ENCODE results near the gene PRR12. TPM values are rescaled to one million over a fixed set of nuclear protein-coding genes. Genes with fewer than 3 reads are reported as not detected.
A peak's percentile ranks its signal among the peaks of the same experiment; 100 is the strongest.

The PRR12 gene
- total RNA-seq, 1 experiment from 2014 or later: 40.4 TPM

DNA sequence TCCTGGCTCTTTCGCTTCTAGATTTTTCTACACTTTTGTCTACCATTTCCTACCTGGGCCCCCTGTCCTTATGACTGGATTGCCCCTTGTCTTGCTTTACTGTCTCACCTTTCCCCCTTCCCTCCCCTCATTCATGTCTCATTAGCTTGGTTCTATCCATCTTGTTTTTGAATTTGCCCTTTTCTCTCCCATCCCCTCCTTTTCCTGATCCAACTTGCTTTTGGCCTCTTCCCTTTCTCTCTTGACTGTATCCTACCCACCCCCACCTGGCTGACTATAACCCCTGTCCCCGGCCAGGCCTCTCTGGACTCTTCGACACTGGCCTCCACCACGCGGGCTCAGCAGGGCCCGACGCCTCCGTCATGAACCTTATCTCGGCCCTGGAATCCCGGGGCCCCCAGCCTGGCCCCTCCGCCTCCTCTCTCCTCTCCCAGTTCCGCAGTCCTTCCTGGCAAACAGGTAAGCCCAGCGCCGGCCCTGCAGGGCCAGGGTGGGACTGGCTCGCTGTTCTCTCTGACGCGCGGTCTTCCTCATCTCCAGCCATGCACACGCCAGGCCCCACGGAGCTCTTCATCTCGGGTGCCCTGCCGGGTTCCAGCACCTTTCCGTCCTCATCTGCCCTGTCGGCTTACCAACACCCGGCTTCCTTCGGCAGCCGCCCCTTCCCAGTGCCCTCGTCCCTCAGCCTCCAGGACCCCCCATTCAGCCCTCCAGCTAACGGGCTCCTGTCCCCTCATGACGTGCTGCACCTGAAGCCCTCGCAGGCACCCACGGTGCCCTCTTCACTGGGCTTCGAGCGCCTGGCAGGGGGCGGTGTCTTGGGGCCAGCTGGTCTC is 3.4 kb downstream of the PRR12 start:
- intact Hi-C loops (cut with micrococcal nuclease; ENCODE audit: unreplicated experiment): no loop called here
- TF ChIP-seq, protein P1, sequence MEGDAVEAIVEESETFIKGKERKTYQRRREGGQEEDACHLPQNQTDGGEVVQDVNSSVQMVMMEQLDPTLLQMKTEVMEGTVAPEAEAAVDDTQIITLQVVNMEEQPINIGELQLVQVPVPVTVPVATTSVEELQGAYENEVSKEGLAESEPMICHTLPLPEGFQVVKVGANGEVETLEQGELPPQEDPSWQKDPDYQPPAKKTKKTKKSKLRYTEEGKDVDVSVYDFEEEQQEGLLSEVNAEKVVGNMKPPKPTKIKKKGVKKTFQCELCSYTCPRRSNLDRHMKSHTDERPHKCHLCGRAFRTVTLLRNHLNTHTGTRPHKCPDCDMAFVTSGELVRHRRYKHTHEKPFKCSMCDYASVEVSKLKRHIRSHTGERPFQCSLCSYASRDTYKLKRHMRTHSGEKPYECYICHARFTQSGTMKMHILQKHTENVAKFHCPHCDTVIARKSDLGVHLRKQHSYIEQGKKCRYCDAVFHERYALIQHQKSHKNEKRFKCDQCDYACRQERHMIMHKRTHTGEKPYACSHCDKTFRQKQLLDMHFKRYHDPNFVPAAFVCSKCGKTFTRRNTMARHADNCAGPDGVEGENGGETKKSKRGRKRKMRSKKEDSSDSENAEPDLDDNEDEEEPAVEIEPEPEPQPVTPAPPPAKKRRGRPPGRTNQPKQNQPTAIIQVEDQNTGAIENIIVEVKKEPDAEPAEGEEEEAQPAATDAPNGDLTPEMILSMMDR (conservative IDR thresholded peaks at IDR 0.05): no peak
- no peak for TF ChIP-seq EZH2 (IDR thresholded peaks at IDR 0.05; ENCODE audit: low read depth)
- POLR2A ChIA-PET (ENCODE audit: unreplicated experiment): interaction anchor here (0.5 to 0.6 kb wide), 2 partner anchors 73 to 396 kb away, joined by 5 to 9 read pairs; no protein-coding TSS in a partner anchor
- Histone ChIP-seq H3F3A (ENCODE audit: insufficient read depth, low read depth) (peaks cover 29% of the 10 kb centered on the region), H3K36me3 (ENCODE audit: low read depth) (0 out of 2 replicates have a peak, but pooled peaks cover 4% of the 10 kb centered on the region), H3K9me3 (ENCODE audit: insufficient read depth, low read depth) (no peaks in the 10 kb centered on the region), H3K4me1 (replicated peaks; ENCODE audit: insufficient read depth) (peaks cover 9% of the 10 kb centered on the region; the same call in 1 of the 2 replicates), H3K27me3 (ENCODE audit: insufficient read depth, low read depth) (no peaks in the 10 kb centered on the region), H3K4me2 (peak overlapping the region; percentile 95), H3K27ac (no peak overlapping the region), H3K4me3 (no peak overlapping the region), H4K20me1 (ENCODE audit: insufficient read depth) (peaks cover 29% of the 10 kb centered on the region), H3K9me2 (ENCODE audit: insufficient read depth) (no peaks in the 10 kb centered on the region), H2AFZ (no peak overlapping the region), H3K79me2 (ENCODE audit: low read depth) (peaks cover 53% of the 10 kb centered on the region)
- CTCF ChIA-PET: no interaction called here
- no TSS peak for BruUV-seq (replicated peaks)
- DNase-seq: peak in 1 of 2 experiments; percentile 21

DNA sequence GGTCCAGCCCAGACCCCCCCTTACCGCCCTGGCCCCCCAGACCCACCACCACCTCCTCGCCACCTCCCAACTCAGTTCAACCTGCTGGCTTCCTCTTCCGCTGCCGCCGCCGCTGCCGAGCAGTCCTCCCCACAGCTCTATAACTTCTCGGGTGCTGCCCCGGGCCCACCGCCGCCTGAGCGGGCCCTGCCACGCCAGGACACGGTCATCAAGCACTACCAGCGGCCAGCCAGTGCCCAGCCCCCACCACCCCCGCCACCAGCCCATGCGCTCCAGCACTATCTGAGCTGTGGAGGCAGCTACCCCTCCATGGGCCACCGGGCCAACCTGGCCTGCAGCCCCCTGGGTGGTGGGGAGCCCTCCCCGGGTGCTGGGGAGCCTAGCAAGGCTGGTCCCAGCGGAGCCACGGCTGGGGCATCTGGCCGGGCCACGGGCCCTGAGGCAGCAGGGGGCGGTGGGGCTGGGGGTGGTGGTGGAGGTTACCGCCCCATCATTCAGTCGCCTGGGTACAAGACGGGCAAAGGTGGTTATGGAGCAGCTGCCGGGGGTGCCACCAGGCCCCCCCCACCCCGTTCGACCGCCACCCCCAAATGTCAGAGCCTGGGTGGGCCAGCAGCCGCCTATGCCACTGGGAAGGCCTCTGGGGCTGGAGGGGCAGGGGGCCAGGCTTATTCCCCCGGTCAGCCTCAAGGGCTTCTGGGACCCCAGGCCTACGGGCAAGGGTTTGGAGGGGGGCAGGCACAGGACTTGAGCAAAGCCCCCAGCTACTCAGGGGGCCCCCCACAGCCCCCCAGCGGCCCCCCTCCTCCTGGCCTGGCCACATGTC is 4.2 kb downstream of the PRR12 start:
- peaks cover 26% of the 10 kb centered on the region; the same call in 1 of the 2 replicates for H3F3A ChIP-seq (ENCODE audit: insufficient read depth, low read depth)
- peaks cover 35% of the 10 kb centered on the region for H4K20me1 ChIP-seq (ENCODE audit: insufficient read depth)
- H3K9me3 ChIP-seq (ENCODE audit: insufficient read depth, low read depth): no peaks in the 10 kb centered on the region
- BruUV-seq (replicated peaks): no TSS peak
- ChIA-PET POLR2A (ENCODE audit: unreplicated experiment) (no interaction called here), CTCF (no interaction called here)
- H2AFZ ChIP-seq: no peak overlapping the region
- 0 out of 2 replicates have a peak, but pooled peaks cover 10% of the 10 kb centered on the region for H3K36me3 ChIP-seq (ENCODE audit: low read depth)
- H3K4me3 ChIP-seq: no peak overlapping the region
- H3K4me2 ChIP-seq: no peak overlapping the region
- no peaks in the 10 kb centered on the region for H3K9me2 ChIP-seq (ENCODE audit: insufficient read depth)
- peak in 1 of 2 experiments; percentile 18 for DNase-seq
- H3K27me3 ChIP-seq (ENCODE audit: insufficient read depth, low read depth): no peaks in the 10 kb centered on the region
- peaks cover 53% of the 10 kb centered on the region for H3K79me2 ChIP-seq (ENCODE audit: low read depth)
- H3K27ac ChIP-seq: no peak overlapping the region
- peaks cover 6% of the 10 kb centered on the region; the same call in 1 of the 2 replicates for H3K4me1 ChIP-seq (replicated peaks; ENCODE audit: insufficient read depth)
- TF ChIP-seq EZH2 (IDR thresholded peaks at IDR 0.05; ENCODE audit: low read depth): no peak
- TF ChIP-seq, protein P1 (conservative IDR thresholded peaks at IDR 0.05): no peak
- intact Hi-C loops (cut with micrococcal nuclease; ENCODE audit: unreplicated experiment): no loop called here

DNA sequence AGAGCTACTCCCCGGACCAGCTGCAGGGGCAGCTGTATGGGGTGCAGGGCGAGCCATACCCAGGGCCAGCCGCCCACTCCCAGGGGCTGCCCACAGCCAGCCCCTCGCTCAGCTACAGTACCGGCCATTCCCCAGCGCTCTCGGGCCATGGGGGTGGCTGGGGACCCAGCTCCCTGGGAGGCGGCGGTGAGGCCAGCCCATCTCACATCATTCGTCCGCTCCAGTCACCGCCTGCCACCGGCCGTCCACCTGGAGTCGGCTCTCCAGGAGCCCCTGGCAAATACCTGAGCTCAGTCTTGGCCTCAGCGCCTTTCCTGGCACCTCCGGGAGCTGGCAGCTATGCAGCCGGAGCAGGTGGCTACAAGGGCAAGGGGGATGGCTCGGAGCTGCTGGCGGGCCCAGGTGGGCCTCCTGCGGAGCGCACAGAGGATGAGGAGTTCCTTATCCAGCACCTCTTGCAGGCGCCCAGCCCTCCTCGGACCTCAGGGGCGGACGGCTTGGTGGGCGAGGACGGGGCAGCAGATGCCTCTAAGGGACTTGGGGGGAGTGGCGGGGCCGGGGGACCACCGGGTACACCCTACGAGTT is 4.9 kb downstream of the PRR12 start:
- ChIA-PET POLR2A (ENCODE audit: unreplicated experiment) (no interaction called here), CTCF (no interaction called here)
- peaks cover 20% of the 10 kb centered on the region; the same call in 1 of the 2 replicates for H3F3A ChIP-seq (ENCODE audit: insufficient read depth, low read depth)
- peaks cover 6% of the 10 kb centered on the region; the same call in 1 of the 2 replicates for H3K4me1 ChIP-seq (replicated peaks; ENCODE audit: insufficient read depth)
- no peaks in the 10 kb centered on the region for H3K9me3 ChIP-seq (ENCODE audit: insufficient read depth, low read depth)
- BruUV-seq (replicated peaks): no TSS peak
- H3K4me2 ChIP-seq: no peak overlapping the region
- 0 out of 2 replicates have a peak, but pooled peaks cover 10% of the 10 kb centered on the region for H3K36me3 ChIP-seq (ENCODE audit: low read depth)
- H3K9me2 ChIP-seq (ENCODE audit: insufficient read depth): no peaks in the 10 kb centered on the region
- intact Hi-C loops (cut with micrococcal nuclease; ENCODE audit: unreplicated experiment): no loop called here
- H4K20me1 ChIP-seq (ENCODE audit: insufficient read depth): peaks cover 35% of the 10 kb centered on the region
- TF ChIP-seq, protein P1 (conservative IDR thresholded peaks at IDR 0.05): no peak
- TF ChIP-seq EZH2 (IDR thresholded peaks at IDR 0.05; ENCODE audit: low read depth): no peak
- DNase-seq: peak in 1 of 2 experiments; percentile 1
- no peak overlapping the region for H2AFZ ChIP-seq
- H3K27me3 ChIP-seq (ENCODE audit: insufficient read depth, low read depth): no peaks in the 10 kb centered on the region
- H3K27ac ChIP-seq: no peak overlapping the region
- no peak overlapping the region for H3K4me3 ChIP-seq
- peaks cover 48% of the 10 kb centered on the region for H3K79me2 ChIP-seq (ENCODE audit: low read depth)

Data from PC-9 (cell line).